Heart right ventricle (tissue), 16 donors: ENCODE data around the gene UGT3A1. TPM values are rescaled to one million over a fixed set of nuclear protein-coding genes. Genes with fewer than 3 reads are reported as not detected.
A peak's percentile ranks its signal among the peaks of the same experiment; 100 is the strongest.

Experiments
- ATAC-seq, 8 donors: fragments of 200-7000 bp; cut with Tn5 transposase; one replicate each; pipeline ENCODE4 v1.9.1; 2020; ENCODE audit warnings: mild to moderate bottlenecking in 8 of 8, moderate library complexity in 8 of 8, moderate number of reproducible peaks in 1 of 8
- DNase-seq, 2 donors: peaks; one replicate each; pipeline ENCODE4 v3.0.0-alpha.2; 2020
- H3K27ac ChIP-seq, 10 donors: fragments of 200-600 bp; sonication (generic) in 2 of 10; one replicate each; pipeline versions ENCODE4 v1.5.0 to v1.8.0; 2020 to 2022; ENCODE audit warnings: mild to moderate bottlenecking in 3 of 10
- H3K27me3 ChIP-seq, 7 donors: fragments of 200-600 bp; one replicate each; pipeline ENCODE4 v1.8.0; 2021 to 2022; ENCODE audit warnings: mild to moderate bottlenecking in 2 of 7
- H3K36me3 ChIP-seq, 9 donors: fragments of 200-600 bp; sonication (generic) in 1 of 9; one replicate each; pipeline versions ENCODE4 v1.5.0 to v1.8.0; 2020 to 2022; ENCODE audit warnings: mild to moderate bottlenecking in 2 of 9
- H3K4me1 ChIP-seq, 9 donors: fragments of 200-600 bp; sonication (generic) in 1 of 9; one replicate each; pipeline versions ENCODE4 v1.5.0 to v1.8.0; 2020 to 2022; ENCODE audit warnings: mild to moderate bottlenecking in 4 of 9
- H3K4me3 ChIP-seq, 10 donors: fragments of 200-600 bp; sonication (generic) in 2 of 10; one replicate each; pipeline versions ENCODE4 v1.5.0 to v1.8.0; 2020 to 2022; ENCODE audit warnings: mild to moderate bottlenecking in 7 of 10, moderate library complexity in 2 of 10
- H3K9me3 ChIP-seq, 11 donors: fragments of 200-600 bp in 10 of 11; sonication (generic) in 2 of 11; one replicate each; pipeline versions ENCODE4 v1.5.0 to v1.8.0; 2013 to 2022; ENCODE audit warnings: mild to moderate bottlenecking in 2 of 11, control low read depth in 1 of 11, moderate library complexity in 1 of 11
- WGBS, 2 donors: extraction: QIAGEN DNeasy Blood & Tissue Kit; methylation state at CpG; one replicate each; pipeline ENCODE4 v1.1.7; 2013; ENCODE audit warnings: inconsistent platforms in 1 of 2; 5-methylcytosine and 5-hydroxymethylcytosine counted together
- intact Hi-C, 10 donors: fragments of 100-400 bp; cut with DNase I; formaldehyde crosslinking; loops; one replicate each; pipeline versions ENCODE4 v1.11.1 to v1.14.2; 2022
- polyA plus RNA-seq, 2 donors: library from polyadenylated mRNA; stranded (reverse); fragments of 200-250 nt; gene quantifications; one replicate each; pipeline ENCODE4 v1.2.3, GENCODE V29; 2013
- total RNA-seq, 10 donors: library from RNA; stranded (reverse); fragmentation: NEBNext Ultra II Directional in 3 of 10; extraction: Animal tissue kit (Norgen Biotek cat#: 25700) in 3 of 10; gene quantifications; one replicate each; pipeline versions ENCODE4 v1.2.1 to v1.2.4, GENCODE V29; 2021 to 2023
- TF ChIP-seq, protein P1 (sequence below), 9 donors: fragments of 200-600 bp; sonication (generic) in 2 of 9; IDR thresholded peaks; one replicate each; pipeline versions ENCODE4 v1.5.0 to v1.8.0; 2021 to 2022; ENCODE audit warnings: antibody characterized with exemption in 9 of 9, mild to moderate bottlenecking in 5 of 9, moderate library complexity in 1 of 9
- donor health status: Arrhythmogenic right ventricular cardiomyopathy.
- donor health status: ischemic (EF 13 %, LVEDD 7.1; RV severe dilation, severe dysfunction).
- donor health status: healthy with polysubstance abuse.
- donor health status: DM: no; HTN: yes; CAD: no.
- donor health status: DM: no; HTN: no; CAD: no.
- donor health status: ischemic (EF 25% LVEDD 6.9; RV normal size, moderate dysfunction).
- donor health status: ischemic (EF 25% LVEDD 5.7; RV mildly dilated, moderate dysfunction).
- donor health status: healthy.
- donor health status: DM: yes; HTN: yes; CAD: no.
- donor health status: Ischemic cardiomyopathy.
- donor health status: ischemic (EF 35%, LVEDD 5.7; RV mildly dilated, moderate dysfunction).
- donor health status: nonischemic (EF 11% LVEDD 7.7; RV severe dilation, severe dysfunction).
- donor health status: DM: yes; HTN: yes; CAD: no.
- donor health status: PGD.
- donor health status: ischemic (EF 29% LVEDD 5.4; RV normal size, mild dysfunction).
- donor health status: nonischemic (EF 23%, LVEDD 6.1; RV moderate dilation, normal function).

UGT3A1 gene
- total and polyA plus RNA-seq, 12 donors: not detected

DNA sequence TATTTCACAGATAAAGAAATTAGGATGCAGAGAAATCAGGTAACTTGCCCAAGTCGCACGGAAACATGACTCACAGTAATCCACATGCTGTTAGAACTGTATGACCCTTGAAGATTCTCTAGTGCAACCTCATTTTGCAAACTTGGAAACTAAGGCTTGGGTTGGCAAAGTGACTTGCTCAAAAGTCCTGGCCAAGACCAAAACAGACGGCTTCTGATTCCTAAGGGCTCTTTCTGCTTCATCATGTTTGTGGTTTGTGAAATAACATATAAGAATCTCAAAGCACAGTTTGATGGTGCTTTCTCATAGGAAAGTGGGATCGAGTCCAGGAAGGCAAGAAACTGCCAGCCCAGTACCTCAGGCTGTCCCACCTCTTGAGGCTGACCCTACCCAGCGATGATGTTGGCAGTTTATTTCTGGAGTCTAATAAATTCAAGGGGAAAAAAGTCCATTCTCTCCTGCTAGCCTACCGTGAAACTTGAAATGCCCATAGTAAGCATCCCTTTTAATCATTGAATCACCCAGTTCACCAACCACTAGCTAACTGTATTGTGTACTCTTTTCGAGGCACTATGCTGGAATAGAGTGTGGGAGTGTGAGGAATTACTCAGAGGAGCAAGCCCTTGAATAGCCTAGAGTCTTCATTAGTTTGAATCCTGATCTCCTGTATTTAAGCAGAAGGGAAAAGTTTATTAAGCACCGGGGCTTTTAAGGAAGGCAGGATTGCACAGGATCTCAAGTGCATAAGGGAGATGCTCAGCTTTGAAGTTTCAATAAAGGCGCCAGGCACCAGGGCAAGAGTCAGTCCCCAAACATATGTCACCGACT is 66.9 kb downstream of the UGT3A1 start:
- Histone ChIP-seq H3K4me3 (peak overlapping the region in 1 of 10 donors; percentile 6), H3K27ac (no peak overlapping the region), H3K36me3 (no peaks in the 10 kb centered on the region), H3K4me1 (peaks cover 0 to 18% (median 0%) of the 10 kb centered on the region in 9 donors), H3K27me3 (peaks cover 0 to 88% (median 39%) of the 10 kb centered on the region in 7 donors), H3K9me3 (no peaks in the 10 kb centered on the region)
- DNase-seq (no peak), ATAC-seq (no peak)
- 59 to 62% methylated on average over 10 of the region's 10 CpGs for WGBS, 2 donors
- intact Hi-C loops: loop anchor here in 8 of 10 donors (5.0 to 10.0 kb wide), 8 partner anchors 270 to 1450 kb away; partner anchors contain the start of gene SPEF2 (in 3 of the 8)
- TF ChIP-seq, protein P1, sequence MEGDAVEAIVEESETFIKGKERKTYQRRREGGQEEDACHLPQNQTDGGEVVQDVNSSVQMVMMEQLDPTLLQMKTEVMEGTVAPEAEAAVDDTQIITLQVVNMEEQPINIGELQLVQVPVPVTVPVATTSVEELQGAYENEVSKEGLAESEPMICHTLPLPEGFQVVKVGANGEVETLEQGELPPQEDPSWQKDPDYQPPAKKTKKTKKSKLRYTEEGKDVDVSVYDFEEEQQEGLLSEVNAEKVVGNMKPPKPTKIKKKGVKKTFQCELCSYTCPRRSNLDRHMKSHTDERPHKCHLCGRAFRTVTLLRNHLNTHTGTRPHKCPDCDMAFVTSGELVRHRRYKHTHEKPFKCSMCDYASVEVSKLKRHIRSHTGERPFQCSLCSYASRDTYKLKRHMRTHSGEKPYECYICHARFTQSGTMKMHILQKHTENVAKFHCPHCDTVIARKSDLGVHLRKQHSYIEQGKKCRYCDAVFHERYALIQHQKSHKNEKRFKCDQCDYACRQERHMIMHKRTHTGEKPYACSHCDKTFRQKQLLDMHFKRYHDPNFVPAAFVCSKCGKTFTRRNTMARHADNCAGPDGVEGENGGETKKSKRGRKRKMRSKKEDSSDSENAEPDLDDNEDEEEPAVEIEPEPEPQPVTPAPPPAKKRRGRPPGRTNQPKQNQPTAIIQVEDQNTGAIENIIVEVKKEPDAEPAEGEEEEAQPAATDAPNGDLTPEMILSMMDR (IDR thresholded peaks at IDR 0.05): no peak

DNA sequence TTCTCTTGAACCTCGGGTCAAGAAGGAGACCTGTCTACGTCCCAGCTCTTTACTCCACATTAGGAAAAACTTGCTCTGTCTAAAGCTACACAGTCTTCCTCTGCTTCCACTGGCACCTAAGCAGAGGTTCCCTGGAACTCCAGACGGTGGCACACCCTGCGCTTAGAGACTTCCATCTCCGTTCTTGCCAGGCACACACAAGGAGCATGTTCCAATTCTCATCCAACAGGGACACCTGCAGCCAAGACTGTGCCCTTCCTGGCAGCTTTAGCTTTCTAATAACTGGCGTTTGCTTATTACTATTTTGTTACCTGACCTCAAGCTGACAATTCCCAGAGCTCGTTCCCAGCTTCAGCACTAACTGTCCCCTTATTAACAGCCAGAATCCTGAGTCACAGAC is 68.7 kb downstream of the UGT3A1 start:
- Histone ChIP-seq H3K27me3 (peaks cover 0 to 70% (median 31%) of the 10 kb centered on the region in 7 donors), H3K27ac (no peak overlapping the region), H3K36me3 (no peaks in the 10 kb centered on the region), H3K9me3 (no peaks in the 10 kb centered on the region), H3K4me3 (no peak overlapping the region), H3K4me1 (peaks cover 0 to 18% (median 0%) of the 10 kb centered on the region in 9 donors)
- intact Hi-C loops: loop anchor here in 8 of 10 donors (5.0 to 10.0 kb wide), 8 partner anchors 268 to 1448 kb away; partner anchors contain the start of gene SPEF2 (in 3 of the 8)
- WGBS, 2 donors: 73 to 76% methylated on average over 7 of the region's 7 CpGs
- TF ChIP-seq, protein P1 (IDR thresholded peaks at IDR 0.05): no peak
- DNase-seq (no peak), ATAC-seq (no peak)

DNA sequence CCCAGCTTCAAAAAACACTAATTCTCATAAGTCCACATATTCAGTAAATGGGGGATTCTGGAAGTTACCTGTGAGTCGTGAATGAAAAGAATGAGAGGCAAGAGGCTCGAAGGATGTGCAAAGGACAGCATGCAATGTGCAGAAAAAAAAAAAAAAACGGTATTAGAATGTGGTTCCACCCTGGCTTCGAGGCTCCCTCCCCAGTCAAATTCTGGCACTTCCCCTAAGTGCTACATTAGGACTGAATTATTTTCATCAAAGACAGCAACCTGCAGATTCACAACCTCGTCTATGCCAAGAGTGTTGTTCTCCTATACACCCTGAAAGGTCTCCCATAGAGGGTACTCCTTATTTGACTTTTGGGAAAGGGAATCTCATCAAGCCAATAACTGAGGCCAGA is 69.3 kb downstream of the UGT3A1 start:
- Histone ChIP-seq H3K9me3 (peaks cover 0 to under 1% (median 0%) of the 10 kb centered on the region in 11 donors), H3K27me3 (peaks cover 0 to 64% (median 29%) of the 10 kb centered on the region in 7 donors), H3K4me3 (no peak overlapping the region), H3K27ac (no peak overlapping the region), H3K4me1 (peaks cover 0 to 18% (median 0%) of the 10 kb centered on the region in 9 donors), H3K36me3 (no peaks in the 10 kb centered on the region)
- no peak for ATAC-seq
- intact Hi-C loops: loop anchor here in 8 of 10 donors (5.0 to 10.0 kb wide), 8 partner anchors 267 to 1447 kb away; partner anchors contain the start of gene SPEF2 (in 3 of the 8)
- TF ChIP-seq, protein P1 (IDR thresholded peaks at IDR 0.05): no peak
- DNase-seq: no peak
- 61 to 63% methylated on average over 5 of the region's 5 CpGs for WGBS, 2 donors

DNA sequence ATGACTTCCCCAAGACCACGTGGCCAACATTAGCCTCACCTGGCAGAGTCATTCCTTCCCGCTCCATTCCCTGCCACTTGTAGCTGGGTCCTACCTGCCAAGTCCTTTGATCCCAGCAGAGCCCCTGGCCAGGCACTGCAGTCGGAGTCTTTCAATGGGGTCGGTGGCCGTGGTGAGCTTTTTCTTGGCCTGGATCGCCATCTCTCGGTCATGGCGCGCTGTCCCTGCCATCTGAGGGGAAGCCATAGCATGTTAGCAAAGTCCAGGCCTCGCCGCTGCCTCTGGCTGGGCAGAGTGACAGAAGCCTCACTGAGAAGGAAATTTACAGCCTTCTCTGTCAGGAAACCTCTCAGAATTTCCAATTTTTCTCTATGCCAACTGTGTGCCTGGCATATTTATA is 70.3 kb downstream of the UGT3A1 start:
- Histone ChIP-seq H3K9me3 (peaks cover 0 to 4% (median 0%) of the 10 kb centered on the region in 11 donors), H3K4me1 (peaks cover 0 to 14% (median 0%) of the 10 kb centered on the region in 9 donors), H3K4me3 (no peak overlapping the region), H3K27ac (no peak overlapping the region), H3K27me3 (peaks cover 0 to 55% (median 22%) of the 10 kb centered on the region in 7 donors), H3K36me3 (no peaks in the 10 kb centered on the region)
- TF ChIP-seq, protein P1 (IDR thresholded peaks at IDR 0.05): peak in 1 of 9 donors; percentile 15
- ATAC-seq (no peak), DNase-seq (no peak)
- intact Hi-C loops: loop anchor here in 8 of 10 donors (5.0 to 10.0 kb wide), 8 partner anchors 266 to 1446 kb away; partner anchors contain the start of gene SPEF2 (in 3 of the 8)
- 60 to 63% methylated on average over 11 of the region's 11 CpGs for WGBS, 2 donors
